Measurements from ENCODE around the gene KCNQ2.

The KCNQ2 gene

DNA sequence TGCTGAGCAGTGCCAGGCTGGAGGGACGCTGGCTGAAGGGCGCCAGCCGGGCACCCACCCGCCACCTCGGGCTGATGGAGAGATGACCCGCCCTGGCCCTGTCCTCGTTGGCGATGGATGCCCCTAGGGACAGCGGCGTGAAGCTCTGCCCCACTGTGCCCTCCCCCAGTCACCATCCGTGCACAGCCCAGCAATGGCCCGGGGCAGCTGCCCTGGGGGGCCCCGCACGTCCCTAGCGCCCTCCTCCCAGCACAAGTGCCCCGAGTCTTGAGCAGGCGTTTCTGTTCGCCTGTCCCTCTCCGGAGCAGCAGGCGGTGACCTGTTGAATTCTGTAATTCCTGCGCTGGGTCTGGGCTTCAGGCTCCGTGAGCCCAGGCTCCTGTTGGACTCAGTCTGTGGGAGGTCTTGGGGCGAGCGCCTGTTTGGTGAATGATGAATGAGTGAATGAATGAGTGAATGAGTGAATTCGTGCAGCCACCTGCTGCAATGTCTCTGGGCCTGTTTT lies 74.5 kb downstream of the KCNQ2 start:
- TF ChIP-seq, protein P1, sequence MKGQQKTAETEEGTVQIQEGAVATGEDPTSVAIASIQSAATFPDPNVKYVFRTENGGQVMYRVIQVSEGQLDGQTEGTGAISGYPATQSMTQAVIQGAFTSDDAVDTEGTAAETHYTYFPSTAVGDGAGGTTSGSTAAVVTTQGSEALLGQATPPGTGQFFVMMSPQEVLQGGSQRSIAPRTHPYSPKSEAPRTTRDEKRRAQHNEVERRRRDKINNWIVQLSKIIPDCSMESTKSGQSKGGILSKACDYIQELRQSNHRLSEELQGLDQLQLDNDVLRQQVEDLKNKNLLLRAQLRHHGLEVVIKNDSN (IDR thresholded peaks at IDR 0.05): no peak
- no peak for TF ChIP-seq RAD21 (IDR thresholded peaks at IDR 0.05; ENCODE audit: low read depth)
- TF ChIP-seq, protein P2, sequence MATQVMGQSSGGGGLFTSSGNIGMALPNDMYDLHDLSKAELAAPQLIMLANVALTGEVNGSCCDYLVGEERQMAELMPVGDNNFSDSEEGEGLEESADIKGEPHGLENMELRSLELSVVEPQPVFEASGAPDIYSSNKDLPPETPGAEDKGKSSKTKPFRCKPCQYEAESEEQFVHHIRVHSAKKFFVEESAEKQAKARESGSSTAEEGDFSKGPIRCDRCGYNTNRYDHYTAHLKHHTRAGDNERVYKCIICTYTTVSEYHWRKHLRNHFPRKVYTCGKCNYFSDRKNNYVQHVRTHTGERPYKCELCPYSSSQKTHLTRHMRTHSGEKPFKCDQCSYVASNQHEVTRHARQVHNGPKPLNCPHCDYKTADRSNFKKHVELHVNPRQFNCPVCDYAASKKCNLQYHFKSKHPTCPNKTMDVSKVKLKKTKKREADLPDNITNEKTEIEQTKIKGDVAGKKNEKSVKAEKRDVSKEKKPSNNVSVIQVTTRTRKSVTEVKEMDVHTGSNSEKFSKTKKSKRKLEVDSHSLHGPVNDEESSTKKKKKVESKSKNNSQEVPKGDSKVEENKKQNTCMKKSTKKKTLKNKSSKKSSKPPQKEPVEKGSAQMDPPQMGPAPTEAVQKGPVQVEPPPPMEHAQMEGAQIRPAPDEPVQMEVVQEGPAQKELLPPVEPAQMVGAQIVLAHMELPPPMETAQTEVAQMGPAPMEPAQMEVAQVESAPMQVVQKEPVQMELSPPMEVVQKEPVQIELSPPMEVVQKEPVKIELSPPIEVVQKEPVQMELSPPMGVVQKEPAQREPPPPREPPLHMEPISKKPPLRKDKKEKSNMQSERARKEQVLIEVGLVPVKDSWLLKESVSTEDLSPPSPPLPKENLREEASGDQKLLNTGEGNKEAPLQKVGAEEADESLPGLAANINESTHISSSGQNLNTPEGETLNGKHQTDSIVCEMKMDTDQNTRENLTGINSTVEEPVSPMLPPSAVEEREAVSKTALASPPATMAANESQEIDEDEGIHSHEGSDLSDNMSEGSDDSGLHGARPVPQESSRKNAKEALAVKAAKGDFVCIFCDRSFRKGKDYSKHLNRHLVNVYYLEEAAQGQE (IDR thresholded peaks at IDR 0.05; ENCODE audit: low read depth): no peak
- no peak for TF ChIP-seq TCF12 (IDR thresholded peaks at IDR 0.05; ENCODE audit: low read depth)
- no peak for TF ChIP-seq ZBTB7A (IDR thresholded peaks at IDR 0.05; ENCODE audit: low read depth)
- TF ChIP-seq NFIC (IDR thresholded peaks at IDR 0.05): no peak

DNA sequence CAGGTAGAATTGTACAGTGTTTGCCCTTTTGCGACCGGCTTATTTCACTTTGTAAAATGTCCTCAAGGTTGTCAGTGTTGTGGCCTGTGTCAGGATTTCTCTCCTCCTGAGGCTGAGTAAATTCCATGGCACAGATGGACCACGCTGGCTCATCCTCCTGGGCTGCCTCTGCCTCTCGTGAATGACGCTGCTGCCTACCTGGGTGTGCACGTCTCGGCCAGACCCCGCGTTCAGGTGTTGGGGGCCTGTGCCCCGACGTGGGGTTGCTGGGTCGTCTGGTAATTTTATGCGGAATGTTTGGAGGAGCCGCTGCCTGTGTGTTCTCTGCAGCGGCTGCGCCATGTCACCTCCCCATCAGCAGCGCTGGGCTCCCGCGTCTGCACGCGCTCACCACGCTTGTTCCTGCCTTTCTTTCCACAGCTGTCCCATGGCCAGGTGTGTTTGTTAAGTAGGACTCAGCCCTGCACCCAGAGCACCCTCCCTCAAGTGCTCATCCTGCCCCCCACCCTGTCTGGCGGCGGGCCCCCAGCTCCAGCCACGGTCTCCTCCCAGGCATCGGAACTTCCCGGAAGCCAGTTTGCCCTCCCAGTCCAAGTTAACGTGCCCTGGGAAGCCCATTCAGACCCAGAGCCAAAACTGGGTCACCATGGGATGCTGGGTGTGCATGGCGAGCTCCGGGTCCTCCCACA lies 75.2 kb downstream of the KCNQ2 start:
- TF ChIP-seq, protein P2 (IDR thresholded peaks at IDR 0.05; ENCODE audit: low read depth): no peak
- TF ChIP-seq ZBTB7A (IDR thresholded peaks at IDR 0.05; ENCODE audit: low read depth) (no peak), TAF1 (IDR thresholded peaks at IDR 0.05; ENCODE audit: low read depth) (no peak), FOXM1 (IDR thresholded peaks at IDR 0.05; ENCODE audit: borderline replicate concordance, low read depth) (no peak), NFIC (IDR thresholded peaks at IDR 0.05) (no peak), CREB1 (IDR thresholded peaks at IDR 0.05; ENCODE audit: low read depth) (no peak), EP300 (IDR thresholded peaks at IDR 0.05; ENCODE audit: borderline replicate concordance) (no peak), CEBPB (IDR thresholded peaks at IDR 0.05) (no peak)
- TF ChIP-seq, protein P3, sequence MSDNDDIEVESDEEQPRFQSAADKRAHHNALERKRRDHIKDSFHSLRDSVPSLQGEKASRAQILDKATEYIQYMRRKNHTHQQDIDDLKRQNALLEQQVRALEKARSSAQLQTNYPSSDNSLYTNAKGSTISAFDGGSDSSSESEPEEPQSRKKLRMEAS (IDR thresholded peaks at IDR 0.05): no peak
- TF ChIP-seq, protein P1 (IDR thresholded peaks at IDR 0.05): no peak

DNA sequence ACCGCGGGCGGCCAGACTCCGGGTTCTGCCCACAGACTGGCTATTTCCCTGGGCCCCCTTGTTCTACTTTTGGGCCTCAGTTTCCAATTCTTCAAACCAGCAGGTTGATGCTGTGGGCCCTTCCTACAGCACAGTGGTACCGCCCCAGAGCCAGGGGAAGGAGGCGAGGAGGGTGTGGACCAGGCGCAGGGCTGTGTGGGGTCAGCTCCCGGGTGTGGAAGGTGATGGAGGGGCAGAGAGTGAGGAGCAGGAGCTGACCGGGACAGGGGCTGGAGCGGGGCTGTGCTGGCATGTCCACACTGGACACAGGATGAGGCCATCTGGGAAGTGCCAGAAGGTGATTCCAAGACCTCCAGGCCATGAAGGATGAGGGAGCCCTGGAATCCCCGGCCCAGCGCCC lies 76.2 kb downstream of the KCNQ2 start:
- no peak for TF ChIP-seq CREB1 (IDR thresholded peaks at IDR 0.05; ENCODE audit: low read depth)
- no peak for TF ChIP-seq RAD21 (IDR thresholded peaks at IDR 0.05; ENCODE audit: low read depth)
- no peak for TF ChIP-seq FOXM1 (IDR thresholded peaks at IDR 0.05; ENCODE audit: borderline replicate concordance, low read depth)
- TF ChIP-seq EP300 (IDR thresholded peaks at IDR 0.05; ENCODE audit: borderline replicate concordance): no peak
- no peak for TF ChIP-seq TEAD4 (IDR thresholded peaks at IDR 0.05)
- no peak for TF ChIP-seq ZBTB7A (IDR thresholded peaks at IDR 0.05; ENCODE audit: low read depth)
- no peak for TF ChIP-seq YY1 (IDR thresholded peaks at IDR 0.05; ENCODE audit: low read depth)
- TF ChIP-seq, protein P1 (IDR thresholded peaks at IDR 0.05): no peak
- TF ChIP-seq TAF1 (IDR thresholded peaks at IDR 0.05; ENCODE audit: low read depth): no peak
- TF ChIP-seq, protein P3 (IDR thresholded peaks at IDR 0.05): no peak
- TF ChIP-seq, protein P2 (IDR thresholded peaks at IDR 0.05; ENCODE audit: low read depth): no peak
- TF ChIP-seq EGR1 (IDR thresholded peaks at IDR 0.05): no peak
- TF ChIP-seq CEBPB (IDR thresholded peaks at IDR 0.05): no peak
- no peak for TF ChIP-seq NFIC (IDR thresholded peaks at IDR 0.05)
- no peak for TF ChIP-seq TCF12 (IDR thresholded peaks at IDR 0.05; ENCODE audit: low read depth)

DNA sequence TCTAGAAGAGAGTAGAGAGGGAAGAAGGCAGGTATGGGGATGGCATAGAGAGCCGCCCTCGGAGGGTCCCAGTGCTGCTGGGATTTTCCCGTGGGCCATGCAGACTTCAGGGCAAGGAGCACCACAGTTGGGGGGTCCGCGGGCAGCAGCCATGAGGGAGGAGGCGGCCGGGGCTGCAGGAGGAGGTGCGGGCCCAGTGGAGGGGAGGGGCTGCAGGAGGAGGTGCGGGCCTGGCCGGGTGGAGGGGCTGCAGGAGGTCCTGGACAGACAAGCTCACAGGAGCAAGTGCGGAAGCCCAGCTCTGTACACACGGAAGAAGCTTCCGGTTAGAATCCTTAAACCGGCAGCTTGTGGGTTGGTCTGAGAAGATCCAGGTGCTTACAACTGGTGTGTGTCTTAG lies 76.7 kb downstream of the KCNQ2 start:
- TF ChIP-seq EP300 (IDR thresholded peaks at IDR 0.05; ENCODE audit: borderline replicate concordance) (no peak), FOXM1 (IDR thresholded peaks at IDR 0.05; ENCODE audit: borderline replicate concordance, low read depth) (no peak), YY1 (IDR thresholded peaks at IDR 0.05; ENCODE audit: low read depth) (no peak), TEAD4 (IDR thresholded peaks at IDR 0.05) (no peak), TAF1 (IDR thresholded peaks at IDR 0.05; ENCODE audit: low read depth) (no peak), RAD21 (IDR thresholded peaks at IDR 0.05; ENCODE audit: low read depth) (no peak), NFIC (IDR thresholded peaks at IDR 0.05) (no peak), EGR1 (IDR thresholded peaks at IDR 0.05) (no peak), ZBTB7A (IDR thresholded peaks at IDR 0.05; ENCODE audit: low read depth) (no peak), TCF12 (IDR thresholded peaks at IDR 0.05; ENCODE audit: low read depth) (no peak), CREB1 (IDR thresholded peaks at IDR 0.05; ENCODE audit: low read depth) (no peak), CEBPB (IDR thresholded peaks at IDR 0.05) (no peak)
- TF ChIP-seq, protein P1 (IDR thresholded peaks at IDR 0.05): no peak
- TF ChIP-seq, protein P3 (IDR thresholded peaks at IDR 0.05): no peak
- TF ChIP-seq, protein P2 (IDR thresholded peaks at IDR 0.05; ENCODE audit: low read depth): no peak
